H1 (cell line): ENCODE measurements around the gene LCP1. TPM values are rescaled to one million over a fixed set of nuclear protein-coding genes. Genes with fewer than 3 reads are reported as not detected.

Source experiments
- CTCF ChIA-PET: fragments of 300-600 bp; sonication (Branson Sonifier 250); formaldehyde crosslinking; loops from one replicate; lab custom pipeline; 2021; ENCODE audit not compliant: partially characterized antibody; lab: Charles Lee
- POLR2A ChIA-PET: fragments of 300-600 bp; sonication (Branson Sonifier 250); formaldehyde crosslinking; loops from one replicate; lab custom pipeline; 2021; ENCODE audit warnings: inconsistent platforms; ENCODE audit not compliant: partially characterized antibody; lab: Charles Lee
- DNase-seq, 2 experiments: peaks; one replicate each; pipeline versions ENCODE4 v3.0.0 to v3.0.0-alpha.2; 2010 to 2022; ENCODE audit warnings: low spot score in 2 of 2, low read depth in 1 of 2, mixed read lengths in 1 of 2
- FAIRE-seq: peaks from 2 replicates; lab custom pipeline; 2011; peaks lifted over from hg19 to GRCh38; lab: Jason Lieb, UNC
- H2AFZ ChIP-seq: 2 replicates; pipeline ENCODE4 v1.8.1; 2012; ENCODE audit warnings: low read length, inconsistent platforms
- H2AK5ac ChIP-seq: 2 replicates; pipeline ENCODE4 v1.6.1; 2013; ENCODE audit warnings: low read depth, low read length
- H2BK120ac ChIP-seq: replicated peaks from 2 replicates; pipeline ENCODE3; 2013; ENCODE audit warnings: low read depth, low read length, inconsistent platforms
- H2BK12ac ChIP-seq: 2 replicates; pipeline ENCODE4 v1.6.1; 2013; ENCODE audit warnings: low read depth, low read length
- H2BK15ac ChIP-seq: 2 replicates; pipeline ENCODE4 v1.6.1; 2013; ENCODE audit warnings: low read length
- H2BK20ac ChIP-seq: 2 replicates; pipeline ENCODE4 v1.6.1; 2013; ENCODE audit warnings: low read length
- H2BK5ac ChIP-seq: 2 replicates; pipeline ENCODE4 v1.6.1; 2013; ENCODE audit warnings: low read depth, low read length
- H3K14ac ChIP-seq: 2 replicates; pipeline ENCODE4 v1.6.1; 2013; ENCODE audit warnings: inconsistent platforms; ENCODE audit not compliant: insufficient read length
- H3K18ac ChIP-seq: 2 replicates; pipeline ENCODE4 v1.6.1; 2013; ENCODE audit warnings: low read length; ENCODE audit errors: extremely low read depth
- H3K23ac ChIP-seq: 2 replicates; pipeline ENCODE4 v1.6.1; 2013; ENCODE audit warnings: inconsistent platforms; ENCODE audit not compliant: insufficient read length
- H3K23me2 ChIP-seq: 2 replicates; pipeline ENCODE4 v1.6.1; 2013; ENCODE audit warnings: low read depth, low read length
- H3K27ac ChIP-seq: 2 replicates; pipeline ENCODE4 v1.6.1; 2011; ENCODE audit warnings: low read depth, low read length, inconsistent platforms
- H3K27me3 ChIP-seq, 4 experiments: replicated peaks in 1 of 4; 1 replicate in 1 of 4; 2 replicates in 3 of 4; pipeline versions ENCODE4 v1.6.1 to v1.8.1; 2011 to 2013; ENCODE audit warnings: low read length in 3 of 4, mild to moderate bottlenecking in 3 of 4, inconsistent platforms in 2 of 4, mixed read lengths in 2 of 4, moderate library complexity in 1 of 4; ENCODE audit not compliant: control insufficient read depth in 3 of 4, insufficient read depth in 3 of 4; ENCODE audit errors: extremely low read depth in 1 of 4
- H3K36me3 ChIP-seq, 4 experiments: 2 replicates each; pipeline versions ENCODE4 v1.6.1 to v1.8.1; 2011 to 2013; ENCODE audit warnings: mild to moderate bottlenecking in 4 of 4, low read length in 3 of 4, moderate library complexity in 2 of 4, control low read depth in 1 of 4, inconsistent platforms in 1 of 4; ENCODE audit not compliant: insufficient read depth in 4 of 4, control insufficient read depth in 2 of 4
- H3K4ac ChIP-seq: replicated peaks from 2 replicates; pipeline ENCODE3; 2013; ENCODE audit warnings: low read length, low read depth, mixed read lengths, inconsistent platforms; ENCODE audit not compliant: insufficient read length
- H3K4me1 ChIP-seq, 4 experiments: replicated peaks in 1 of 4; 1 replicate in 1 of 4; 2 replicates in 3 of 4; pipeline versions ENCODE4 v1.6.1 to v1.8.1; 2011 to 2013; ENCODE audit warnings: low read length in 3 of 4, inconsistent platforms in 2 of 4, mixed read lengths in 1 of 4; ENCODE audit not compliant: insufficient read depth in 4 of 4, control insufficient read depth in 3 of 4
- H3K4me2 ChIP-seq, 2 experiments: 2 replicates each; pipeline versions ENCODE4 v1.6.1 to v1.8.1; 2011 to 2013; ENCODE audit warnings: low read depth in 2 of 2, low read length in 2 of 2, control low read depth in 1 of 2, inconsistent platforms in 1 of 2, mild to moderate bottlenecking in 1 of 2; ENCODE audit not compliant: insufficient read depth in 1 of 2
- H3K4me3 ChIP-seq, 4 experiments: fragments of 200-600, 300-600 bp in 1 of 4; sonication (generic), shearing (Covaris generic), sonication (Bioruptor Twin) in 1 of 4; 2 replicates each; pipeline versions ENCODE4 v1.5.1 to v1.8.1; 2011 to 2016; ENCODE audit warnings: low read length in 4 of 4, low read depth in 3 of 4, control low read depth in 2 of 4, inconsistent platforms in 2 of 4, mild to moderate bottlenecking in 2 of 4, mixed read lengths in 1 of 4, moderate library complexity in 1 of 4; ENCODE audit not compliant: insufficient read depth in 2 of 4; ENCODE audit errors: extremely low read depth in 1 of 4
- H3K56ac ChIP-seq: replicated peaks from 2 replicates; pipeline ENCODE3; 2013; ENCODE audit warnings: low read depth, mild to moderate bottlenecking, mixed read lengths, low read length, inconsistent platforms; ENCODE audit not compliant: insufficient read length
- H3K79me1 ChIP-seq: 2 replicates; pipeline ENCODE4 v1.6.1; 2013; ENCODE audit warnings: low read depth, low read length, control low read depth
- H3K79me2 ChIP-seq, 2 experiments: 2 replicates each; pipeline versions ENCODE4 v1.6.1 to v1.8.1; 2012 to 2013; ENCODE audit warnings: low read length in 2 of 2, mild to moderate bottlenecking in 2 of 2, inconsistent platforms in 1 of 2; ENCODE audit not compliant: insufficient read depth in 2 of 2, control insufficient read depth in 1 of 2
- H3K9ac ChIP-seq, 4 experiments: replicated peaks in 1 of 4; 1 replicate in 1 of 4; 2 replicates in 3 of 4; pipeline versions ENCODE4 v1.6.1 to v1.8.1; 2011 to 2013; ENCODE audit warnings: low read depth in 3 of 4, low read length in 3 of 4, control low read depth in 2 of 4, mild to moderate bottlenecking in 2 of 4, moderate library complexity in 2 of 4, inconsistent platforms in 1 of 4; ENCODE audit errors: extremely low read depth in 1 of 4
- H3K9me3 ChIP-seq, 2 experiments: 2 replicates each; pipeline versions ENCODE4 v1.6.1 to v1.8.1; 2012 to 2013; ENCODE audit warnings: mild to moderate bottlenecking in 2 of 2, moderate library complexity in 2 of 2, control low read depth in 1 of 2, inconsistent platforms in 1 of 2, low read depth in 1 of 2, low read length in 1 of 2, mixed read lengths in 1 of 2; ENCODE audit not compliant: insufficient read depth in 2 of 2
- H4K20me1 ChIP-seq, 2 experiments: replicated peaks in 1 of 2; 2 replicates each; pipeline versions ENCODE3 to v1.8.1; 2011 to 2013; ENCODE audit warnings: inconsistent platforms in 2 of 2, low read length in 2 of 2, mild to moderate bottlenecking in 1 of 2; ENCODE audit not compliant: insufficient read depth in 2 of 2, control insufficient read depth in 1 of 2
- H4K5ac ChIP-seq: 2 replicates; pipeline ENCODE4 v1.6.1; 2013; ENCODE audit warnings: low read length, low read depth, mixed read lengths, inconsistent platforms; ENCODE audit not compliant: insufficient read length
- H4K8ac ChIP-seq: 2 replicates; pipeline ENCODE4 v1.8.0; 2013; ENCODE audit warnings: mild to moderate bottlenecking, moderate library complexity, low read length, inconsistent platforms; ENCODE audit not compliant: insufficient read depth; ENCODE audit errors: extremely low read depth
- H4K91ac ChIP-seq: replicated peaks from 2 replicates; pipeline ENCODE3; 2013; ENCODE audit warnings: low read length, mixed read lengths, inconsistent platforms; ENCODE audit not compliant: insufficient read length
- CBX5 ChIP-seq: fragments of 300-800, 300-1000 bp; sonication (generic); IDR thresholded peaks from 2 replicates; pipeline ENCODE4 v1.7.1; 2016; ENCODE audit warnings: antibody characterized with exemption, low read length, low read depth
- RAD21 ChIP-seq, 2 experiments: IDR thresholded peaks in 1 of 2; conservative IDR thresholded peaks in 1 of 2; 2 replicates each; pipeline ENCODE4 v1.6.1; 2011; ENCODE audit warnings: low read depth in 2 of 2, low read length in 2 of 2, improper control_type of control experiment in 1 of 2, inconsistent platforms in 1 of 2, mild to moderate bottlenecking in 1 of 2, moderate library complexity in 1 of 2
- RNF2 ChIP-seq: fragments of 200-900, 300-1000 bp; sonication (generic); IDR thresholded peaks from 2 replicates; pipeline ENCODE4 v1.7.1; 2016; ENCODE audit warnings: borderline replicate concordance, low read depth, mild to moderate bottlenecking, antibody characterized with exemption, low read length; ENCODE audit not compliant: poor library complexity, severe bottlenecking; ENCODE audit errors: missing control alignments
- SAP30 ChIP-seq: fragments of 300-600 bp; sonication (generic); IDR thresholded peaks from 2 replicates; pipeline ENCODE4 v1.7.1; 2012; ENCODE audit warnings: low read length, moderate library complexity, mild to moderate bottlenecking, inconsistent platforms; ENCODE audit not compliant: insufficient read depth, insufficient replicate concordance
- SP2 ChIP-seq: IDR thresholded peaks from 2 replicates; pipeline ENCODE4 v1.6.1; 2012; ENCODE audit warnings: mild to moderate bottlenecking, low read length, inconsistent platforms
- TEAD4 ChIP-seq: IDR thresholded peaks from 2 replicates; pipeline ENCODE4 v1.6.1; 2012; ENCODE audit warnings: low read depth, low read length, inconsistent platforms, mixed read lengths
- WGBS, 2 experiments: shearing (Covaris generic) in 1 of 2; methylation state at CpG; one replicate each; pipeline versions ENCODE4 v1.1.6 to v1.1.7; 2013 to 2015; ENCODE audit warnings: low lambda C conversion rate in 2 of 2, mixed read lengths in 2 of 2, inconsistent platforms in 1 of 2, low coverage in 1 of 2, missing lambda C conversion rate in 1 of 2; ENCODE audit not compliant: insufficient replicate concordance in 2 of 2, insufficient coverage in 1 of 2, insufficient read length in 1 of 2; ENCODE audit errors: extremely low coverage in 1 of 2, missing lambda C conversion rate in 1 of 2; 5-methylcytosine and 5-hydroxymethylcytosine counted together
- polyA plus RNA-seq, 7 experiments: library from polyadenylated mRNA; depleted of rRNA in 3 of 7; stranded (reverse) in 5 of 7; unstranded in 2 of 7; fragments of >200 nt in 5 of 7; fragments of 200-250 nt in 2 of 7; gene quantifications; 1 replicate in 5 of 7; 2 replicates in 1 of 7; 4 replicates in 1 of 7; pipeline versions ENCODE4 v1.2.1 to v1.2.3, GENCODE V29; 2011 to 2013; ENCODE audit warnings: missing spikeins in 2 of 7, mixed read lengths in 2 of 7
- total RNA-seq: library from RNA; stranded (reverse); fragmentation: NEBNext Ultra II Directional; extraction: Animal tissue kit (Norgen Biotek cat#: 25700); gene quantifications from 2 replicates; pipeline ENCODE4 v1.2.1, GENCODE V29; 2021

The LCP1 gene
- total and polyA plus RNA-seq, 2 of the 8 experiments (the other 6 are each of a cell fraction or from before 2014, with no cell fraction given): 0.65 to 4.3 TPM

- H3K23me2 ChIP-seq: no peaks in the 10 kb centered on the region
- WGBS, 2 experiments: 86% methylated on average over 5 of the region's 5 CpGs; no CpG with 5 or more reads in 1 of the 2 experiments
Measured at GRCh38 chr13:46179969-46180763, 1.8 kb downstream of the LCP1 start.

More at GRCh38 chr13:46179969-46180763, 1.8 kb downstream of the LCP1 start:
- no peak overlapping the region for H2BK120ac ChIP-seq
- CTCF ChIA-PET: interaction anchor here (0.7 to 1.2 kb wide), 3 partner anchors 13 to 31 kb away, joined by 3 to 6 read pairs (median 3); no protein-coding TSS in a partner anchor
- H3K9ac ChIP-seq: no peak overlapping the region
- H2BK5ac ChIP-seq: no peak overlapping the region
- H2BK15ac ChIP-seq: no peak overlapping the region
- H3K4me1 ChIP-seq: peaks cover 0 to 3% (median 0%) of the 10 kb centered on the region in 4 experiments; a peak in 1 of 7 replicates
- no peak overlapping the region for H2AFZ ChIP-seq
- H3K27me3 ChIP-seq: no peaks in the 10 kb centered on the region
- H3K4ac ChIP-seq: no peak overlapping the region
- POLR2A ChIA-PET: no interaction called here
- no peak overlapping the region for H3K23ac ChIP-seq
- H2AK5ac ChIP-seq: no peak overlapping the region
- H4K91ac ChIP-seq: no peak overlapping the region
- no peak overlapping the region for H3K4me2 ChIP-seq
- H4K5ac ChIP-seq: no peak overlapping the region
- DNase-seq (no peak), FAIRE-seq (no peak)
- no peaks in the 10 kb centered on the region for H3K79me1 ChIP-seq
- TF ChIP-seq SAP30 (no peak), TEAD4 (no peak), CBX5 (no peak), RNF2 (no peak), SP2 (no peak), RAD21 (IDR thresholded peaks at IDR 0.05 in 1 of 2, conservative IDR thresholded peaks at IDR 0.05 in 1 of 2; ENCODE audit: low read depth in 2 of 2, low read length in 2 of 2) (no peak)
- H3K36me3 ChIP-seq: no peaks in the 10 kb centered on the region
- no peak overlapping the region for H2BK20ac ChIP-seq
- no peak overlapping the region for H4K8ac ChIP-seq
- H3K18ac ChIP-seq: no peak overlapping the region
- H3K14ac ChIP-seq: no peak overlapping the region
- H4K20me1 ChIP-seq: no peaks in the 10 kb centered on the region
- no peaks in the 10 kb centered on the region for H3K79me2 ChIP-seq
- no peak overlapping the region for H3K56ac ChIP-seq
- no peaks in the 10 kb centered on the region for H3K9me3 ChIP-seq
- H3K4me3 ChIP-seq: no peak overlapping the region
- no peak overlapping the region for H2BK12ac ChIP-seq
- H3K27ac ChIP-seq: no peak overlapping the region
